H9 (cell line): ENCODE measurements around the gene C11orf91. TPM values are rescaled to one million over a fixed set of nuclear protein-coding genes. Genes with fewer than 3 reads are reported as not detected.

Source experiments
- DNase-seq: peaks from one replicate; pipeline ENCODE4 v3.0.0-alpha.2; 2017
- H2AFZ ChIP-seq: one replicate; pipeline ENCODE4 v1.6.1; 2013; ENCODE audit warnings: mild to moderate bottlenecking, low read length, control low read depth, moderate library complexity
- H2AK5ac ChIP-seq: 2 replicates; pipeline ENCODE4 v1.6.1; 2013; ENCODE audit warnings: low read length, control low read depth, mixed read lengths; ENCODE audit not compliant: insufficient read length
- H2BK120ac ChIP-seq: one replicate; pipeline ENCODE4 v1.6.1; 2013; ENCODE audit warnings: low read depth, mild to moderate bottlenecking, low read length, control low read depth, inconsistent platforms; ENCODE audit not compliant: poor library complexity, severe bottlenecking
- H2BK12ac ChIP-seq: 2 replicates; pipeline ENCODE4 v1.6.1; 2013; ENCODE audit warnings: low read length, control low read depth, mixed read lengths, low read depth; ENCODE audit not compliant: insufficient read length
- H2BK15ac ChIP-seq: 2 replicates; pipeline ENCODE4 v1.6.1; 2013; ENCODE audit warnings: low read depth, low read length, control low read depth
- H2BK20ac ChIP-seq: one replicate; pipeline ENCODE4 v1.6.1; 2013; ENCODE audit warnings: low read depth, mild to moderate bottlenecking, low read length, control low read depth, inconsistent platforms; ENCODE audit not compliant: poor library complexity, severe bottlenecking
- H2BK5ac ChIP-seq: 2 replicates; pipeline ENCODE4 v1.6.1; 2013; ENCODE audit warnings: low read length, control low read depth, mixed read lengths; ENCODE audit not compliant: insufficient read length
- H3K14ac ChIP-seq: 2 replicates; pipeline ENCODE4 v1.6.1; 2013; ENCODE audit warnings: low read length, control low read depth; ENCODE audit not compliant: insufficient read depth
- H3K18ac ChIP-seq: 2 replicates; pipeline ENCODE4 v1.6.1; 2013; ENCODE audit warnings: low read depth, mild to moderate bottlenecking, mixed read lengths, low read length, control low read depth; ENCODE audit not compliant: insufficient read length
- H3K23ac ChIP-seq: 2 replicates; pipeline ENCODE4 v1.6.1; 2013; ENCODE audit warnings: low read length, control low read depth, mixed read lengths, low read depth; ENCODE audit not compliant: insufficient read length
- H3K23me2 ChIP-seq: 2 replicates; pipeline ENCODE4 v1.6.1; 2013; ENCODE audit warnings: low read depth, mild to moderate bottlenecking, mixed read lengths, low read length, control low read depth; ENCODE audit not compliant: insufficient read length, poor library complexity, severe bottlenecking
- H3K27ac ChIP-seq: 2 replicates; pipeline ENCODE4 v1.5.1; 2013; ENCODE audit warnings: low read length, control low read depth, mixed read lengths, low read depth; ENCODE audit not compliant: insufficient read length
- H3K27me3 ChIP-seq: 2 replicates; pipeline ENCODE4 v1.6.1; 2013; ENCODE audit warnings: low read length, control low read depth, inconsistent platforms; ENCODE audit not compliant: insufficient read depth
- H3K4ac ChIP-seq: 2 replicates; pipeline ENCODE4 v1.6.1; 2013; ENCODE audit warnings: low read depth, mild to moderate bottlenecking, control low read depth, inconsistent platforms, low read length, moderate library complexity
- H3K4me1 ChIP-seq: 2 replicates; pipeline ENCODE4 v1.6.1; 2013; ENCODE audit warnings: low read length, control low read depth, inconsistent platforms; ENCODE audit not compliant: insufficient read depth
- H3K4me2 ChIP-seq: 2 replicates; pipeline ENCODE4 v1.6.1; 2013; ENCODE audit warnings: low read length, control low read depth, mixed read lengths; ENCODE audit not compliant: insufficient read length, insufficient read depth
- H3K56ac ChIP-seq: 2 replicates; pipeline ENCODE4 v1.6.1; 2013; ENCODE audit warnings: low read depth, mild to moderate bottlenecking, mixed read lengths, low read length, control low read depth; ENCODE audit not compliant: insufficient read length
- H3K79me1 ChIP-seq: 2 replicates; pipeline ENCODE4 v1.6.1; 2013; ENCODE audit warnings: low read depth, mild to moderate bottlenecking, moderate library complexity, low read length, control low read depth, inconsistent platforms; ENCODE audit not compliant: insufficient read depth, poor library complexity, severe bottlenecking
- H3K79me2 ChIP-seq: 2 replicates; pipeline ENCODE4 v1.6.1; 2013; ENCODE audit warnings: low read length, control low read depth, inconsistent platforms; ENCODE audit not compliant: insufficient read depth
- H3K9ac ChIP-seq: 2 replicates; pipeline ENCODE4 v1.6.1; 2013; ENCODE audit warnings: low read length, control low read depth, mixed read lengths; ENCODE audit not compliant: insufficient read length; ENCODE audit errors: extremely low read depth
- H3K9me3 ChIP-seq: one replicate; pipeline ENCODE4 v1.6.1; 2013; ENCODE audit warnings: low read depth, low read length, inconsistent platforms; ENCODE audit not compliant: control insufficient read depth
- H3T11ph ChIP-seq: one replicate; pipeline ENCODE4 v1.6.1; 2013; ENCODE audit warnings: mild to moderate bottlenecking, low read length, control low read depth, inconsistent platforms
- H4K20me1 ChIP-seq: one replicate; pipeline ENCODE4 v1.6.1; 2013; ENCODE audit not compliant: control insufficient read depth, insufficient read length, insufficient read depth
- H4K5ac ChIP-seq: 2 replicates; pipeline ENCODE4 v1.6.1; 2013; ENCODE audit warnings: low read depth, mild to moderate bottlenecking, mixed read lengths, low read length, control low read depth; ENCODE audit not compliant: insufficient read length
- H4K8ac ChIP-seq: replicated peaks from 2 replicates; pipeline ENCODE4 v1.6.1; 2013; ENCODE audit warnings: low read length, control low read depth, mixed read lengths, low read depth; ENCODE audit not compliant: insufficient read length
- H4K91ac ChIP-seq: 2 replicates; pipeline ENCODE4 v1.6.1; 2013; ENCODE audit warnings: low read depth, mild to moderate bottlenecking, moderate library complexity, mixed read lengths, low read length, control low read depth; ENCODE audit not compliant: insufficient read length
- H3K27ac Mint-ChIP-seq, 3 experiments: 2 replicates in 2 of 3; 3 replicates in 1 of 3; pipeline ENCODE4 v1.8.0; 2020 to 2021; ENCODE audit warnings: mixed read lengths in 3 of 3, mild to moderate bottlenecking in 1 of 3, moderate library complexity in 1 of 3
- H3K27me3 Mint-ChIP-seq: 2 replicates; pipeline ENCODE4 v1.8.0; 2021; ENCODE audit warnings: low read depth, mild to moderate bottlenecking, moderate library complexity, mixed read lengths
- H3K36me3 Mint-ChIP-seq, 3 experiments: 2 replicates in 2 of 3; 3 replicates in 1 of 3; pipeline ENCODE4 v1.8.0; 2020 to 2021; ENCODE audit warnings: low read depth in 3 of 3, mixed read lengths in 3 of 3; ENCODE audit not compliant: insufficient read depth in 1 of 3
- H3K4me1 Mint-ChIP-seq, 2 experiments: 2 replicates each; pipeline ENCODE4 v1.8.0; 2020; ENCODE audit warnings: mixed read lengths in 2 of 2
- H3K4me3 Mint-ChIP-seq, 2 experiments: 2 replicates in 1 of 2; 3 replicates in 1 of 2; pipeline ENCODE4 v1.8.0; 2020 to 2021; ENCODE audit warnings: mild to moderate bottlenecking in 2 of 2, mixed read lengths in 2 of 2, moderate library complexity in 1 of 2
- H3K9me3 Mint-ChIP-seq, 2 experiments: 2 replicates in 1 of 2; 3 replicates in 1 of 2; pipeline ENCODE4 v1.8.0; 2020; ENCODE audit warnings: mild to moderate bottlenecking in 2 of 2, mixed read lengths in 2 of 2, moderate library complexity in 1 of 2
- WGBS: extraction: QIAGEN DNeasy Blood & Tissue Kit; methylation state at CpG from one replicate; pipeline ENCODE4 v1.1.7; 2013; ENCODE audit warnings: missing lambda C conversion rate, low lambda C conversion rate, mixed read lengths; ENCODE audit not compliant: insufficient read length; ENCODE audit errors: extremely low coverage; 5-methylcytosine and 5-hydroxymethylcytosine counted together
- total RNA-seq: library from RNA; stranded (reverse); gene quantifications from 2 replicates; pipeline ENCODE4 v1.2.1, GENCODE V29; 2021
- TF ChIP-seq, protein P1 (sequence below): fragments of 200-600 bp; sonication (generic); conservative IDR thresholded peaks from 3 replicates; pipeline ENCODE4 v1.8.0; 2021; ENCODE audit warnings: antibody characterized with exemption, mild to moderate bottlenecking

C11orf91 gene
- total RNA-seq, 1 experiment from 2014 or later = not detected

DNA sequence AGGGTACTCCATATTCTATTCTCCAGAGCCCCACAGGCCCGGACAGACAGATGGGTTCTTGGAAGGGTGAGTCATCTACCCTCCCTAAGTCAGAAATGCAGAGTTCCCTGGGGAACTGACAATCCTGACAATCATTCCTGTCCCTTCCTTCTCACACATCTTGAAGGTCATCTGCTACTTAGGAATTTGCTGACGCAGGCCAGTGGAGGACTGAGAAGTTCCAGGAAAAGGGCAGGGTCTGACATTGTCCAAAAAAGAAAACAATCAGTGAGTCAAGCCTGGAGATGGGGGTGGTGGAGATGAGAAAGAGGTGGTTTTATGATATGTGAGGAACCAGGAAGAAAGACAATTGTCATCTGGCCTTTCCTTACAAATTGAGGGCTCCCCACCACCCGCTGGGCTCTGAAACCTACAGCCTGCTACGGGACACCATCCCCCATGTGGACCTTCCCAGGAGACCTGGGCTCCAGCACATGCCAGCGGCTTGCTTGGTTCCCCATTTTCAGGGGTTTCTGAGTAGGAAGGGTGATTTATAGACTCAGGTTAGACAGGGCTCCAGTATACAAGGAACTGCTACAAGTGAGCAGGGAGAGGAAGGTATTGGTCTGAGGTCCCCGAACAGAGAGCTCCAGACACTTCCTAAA lies 22.7 kb upstream of the C11orf91 start:
- Histone ChIP-seq H2AK5ac (no peak overlapping the region), H3K4ac (no peak overlapping the region), H3K4me2 (no peak overlapping the region), H3K27me3 (no peaks in the 10 kb centered on the region), H2AFZ (no peak overlapping the region), H2BK20ac (no peak overlapping the region), H3K56ac (no peak overlapping the region), H3K9ac (no peak overlapping the region), H2BK15ac (no peak overlapping the region), H4K91ac (no peak overlapping the region), H3K4me1 (peaks cover 3% of the 10 kb centered on the region; the same call in 1 of the 2 replicates), H2BK120ac (no peak overlapping the region), H3K79me1 (no peaks in the 10 kb centered on the region), H4K20me1 (no peaks in the 10 kb centered on the region), H3K23ac (no peak overlapping the region), H3K23me2 (no peaks in the 10 kb centered on the region), H3K18ac (no peak overlapping the region), H3T11ph (no peak overlapping the region), H2BK12ac (no peak overlapping the region), H3K27ac (no peak overlapping the region), H4K8ac (no peak overlapping the region), H3K79me2 (no peaks in the 10 kb centered on the region; the same call in 1 of the 2 replicates), H2BK5ac (no peak overlapping the region), H4K5ac (no peak overlapping the region), H3K14ac (no peak overlapping the region), H3K9me3 (no peaks in the 10 kb centered on the region)
- TF ChIP-seq, protein P1, sequence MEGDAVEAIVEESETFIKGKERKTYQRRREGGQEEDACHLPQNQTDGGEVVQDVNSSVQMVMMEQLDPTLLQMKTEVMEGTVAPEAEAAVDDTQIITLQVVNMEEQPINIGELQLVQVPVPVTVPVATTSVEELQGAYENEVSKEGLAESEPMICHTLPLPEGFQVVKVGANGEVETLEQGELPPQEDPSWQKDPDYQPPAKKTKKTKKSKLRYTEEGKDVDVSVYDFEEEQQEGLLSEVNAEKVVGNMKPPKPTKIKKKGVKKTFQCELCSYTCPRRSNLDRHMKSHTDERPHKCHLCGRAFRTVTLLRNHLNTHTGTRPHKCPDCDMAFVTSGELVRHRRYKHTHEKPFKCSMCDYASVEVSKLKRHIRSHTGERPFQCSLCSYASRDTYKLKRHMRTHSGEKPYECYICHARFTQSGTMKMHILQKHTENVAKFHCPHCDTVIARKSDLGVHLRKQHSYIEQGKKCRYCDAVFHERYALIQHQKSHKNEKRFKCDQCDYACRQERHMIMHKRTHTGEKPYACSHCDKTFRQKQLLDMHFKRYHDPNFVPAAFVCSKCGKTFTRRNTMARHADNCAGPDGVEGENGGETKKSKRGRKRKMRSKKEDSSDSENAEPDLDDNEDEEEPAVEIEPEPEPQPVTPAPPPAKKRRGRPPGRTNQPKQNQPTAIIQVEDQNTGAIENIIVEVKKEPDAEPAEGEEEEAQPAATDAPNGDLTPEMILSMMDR = no peak
- no peak overlapping the region for H3K27ac Mint-ChIP-seq
- peaks cover 3 to 4% of the 10 kb centered on the region in 2 experiments; a peak in 2 of 5 replicates for H3K9me3 Mint-ChIP-seq
- WGBS = no CpG with 5 or more reads among the region's 6 CpGs
- no peak for DNase-seq
- no peaks in the 10 kb centered on the region for H3K27me3 Mint-ChIP-seq
- H3K36me3 Mint-ChIP-seq = peaks cover 0 to 24% (median 18%) of the 10 kb centered on the region in 3 experiments; a peak in 6 of 7 replicates
- no peak overlapping the region for H3K4me3 Mint-ChIP-seq
- peaks cover 16 to 17% of the 10 kb centered on the region in 2 experiments for H3K4me1 Mint-ChIP-seq
